ENCODE measurements around the gene CD19.

- TF ChIP-seq CTCF (IDR thresholded peaks at IDR 0.05): no peak
- no peak for TF ChIP-seq POLR2A (IDR thresholded peaks at IDR 0.05)
Measured at GRCh38 chr16:28900601-28901000, 31.2 kb upstream of the CD19 start.
